ACHN (cell line): ENCODE results near the gene BOK.

ENCODE experiments used
- DNase-seq: peaks from one replicate; pipeline ENCODE4 v3.0.0-alpha.2; 2015
- in situ Hi-C: cut with HindIII; loops from 2 replicates; pipeline ENCODE4 v1.10.0; 2017; ENCODE audit warnings: low sequenced_read_pairs, low pct_ligation_motif_present, low pct_unique_long_range_greater_than_20kb

BOK gene

DNA sequence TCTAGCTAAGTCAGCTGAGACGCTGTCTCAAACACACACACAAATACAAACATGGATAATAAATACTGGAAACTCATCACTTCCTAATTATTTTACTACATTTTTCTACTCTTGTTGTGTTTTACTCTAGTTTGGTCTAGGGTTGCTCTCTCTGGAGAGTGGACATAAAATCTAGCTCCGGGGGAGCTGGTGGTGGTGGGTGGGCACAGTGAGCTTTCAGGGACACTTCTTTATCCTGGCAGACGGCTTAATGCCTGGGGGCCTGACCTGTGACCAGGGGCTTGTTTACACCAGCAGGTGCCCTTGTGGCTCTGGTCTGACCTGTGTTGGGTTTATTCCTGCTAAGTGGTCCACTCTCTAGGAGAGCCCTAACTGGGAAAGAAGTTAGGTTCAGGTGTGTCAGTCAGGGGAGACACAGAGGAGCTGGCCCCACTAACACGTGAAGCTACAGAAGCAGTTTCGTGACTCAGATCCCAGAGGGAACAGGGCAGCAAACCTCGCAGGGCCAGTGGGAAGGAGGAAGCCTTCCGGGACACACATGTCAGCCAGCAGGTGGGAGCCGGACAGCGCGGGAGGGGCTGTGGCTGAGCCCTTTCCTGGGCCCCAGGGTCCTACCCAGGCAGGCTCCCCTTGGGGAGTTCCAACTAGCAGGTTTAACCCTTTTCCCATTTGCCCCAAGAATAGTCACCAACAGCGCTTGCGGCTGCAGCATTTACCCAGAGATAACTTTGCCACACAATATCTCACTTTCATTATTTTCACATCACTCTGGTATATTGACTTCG, 22.5 kb upstream of the BOK start:
- no peak for DNase-seq
- in situ Hi-C loops: no loop called here

DNA sequence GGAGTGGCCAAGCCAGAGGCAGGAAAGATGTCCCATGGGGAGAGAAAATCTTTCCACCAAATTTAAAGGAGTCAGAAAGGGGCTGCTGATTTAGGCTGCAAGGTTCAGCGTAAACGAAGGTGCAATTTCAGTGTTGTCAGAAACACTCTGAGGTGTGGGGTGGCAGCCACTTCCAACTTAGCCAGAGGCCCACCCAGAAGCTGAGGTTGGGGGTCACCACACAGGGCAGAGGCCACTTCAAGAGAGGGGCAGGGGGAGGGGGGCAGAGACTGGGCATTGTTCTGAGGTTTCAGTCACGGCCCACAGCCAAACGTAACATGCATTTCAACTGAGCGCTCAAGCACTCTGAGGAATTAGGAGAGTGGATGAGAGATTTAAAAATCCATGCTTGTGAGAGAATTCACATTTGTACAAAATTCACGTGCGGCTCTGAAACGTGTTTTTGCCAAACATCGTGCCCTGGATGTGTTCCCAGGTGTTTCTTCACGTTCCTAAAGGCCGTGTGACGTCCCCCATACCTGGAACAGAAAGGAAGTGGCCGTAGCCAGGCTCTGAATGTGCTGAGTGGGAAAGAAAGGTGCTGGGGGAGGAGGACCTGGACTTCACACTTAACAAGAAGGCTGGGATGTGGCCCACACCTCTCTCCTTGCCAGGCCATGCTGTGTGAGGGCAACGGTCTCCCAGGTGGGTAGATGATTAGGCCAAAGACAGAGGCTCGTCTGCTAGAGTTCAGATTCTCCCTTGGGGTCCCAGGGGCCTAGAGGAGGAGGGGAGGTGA, 19.5 kb upstream of the BOK start:
- in situ Hi-C loops: no loop called here
- no peak for DNase-seq

DNA sequence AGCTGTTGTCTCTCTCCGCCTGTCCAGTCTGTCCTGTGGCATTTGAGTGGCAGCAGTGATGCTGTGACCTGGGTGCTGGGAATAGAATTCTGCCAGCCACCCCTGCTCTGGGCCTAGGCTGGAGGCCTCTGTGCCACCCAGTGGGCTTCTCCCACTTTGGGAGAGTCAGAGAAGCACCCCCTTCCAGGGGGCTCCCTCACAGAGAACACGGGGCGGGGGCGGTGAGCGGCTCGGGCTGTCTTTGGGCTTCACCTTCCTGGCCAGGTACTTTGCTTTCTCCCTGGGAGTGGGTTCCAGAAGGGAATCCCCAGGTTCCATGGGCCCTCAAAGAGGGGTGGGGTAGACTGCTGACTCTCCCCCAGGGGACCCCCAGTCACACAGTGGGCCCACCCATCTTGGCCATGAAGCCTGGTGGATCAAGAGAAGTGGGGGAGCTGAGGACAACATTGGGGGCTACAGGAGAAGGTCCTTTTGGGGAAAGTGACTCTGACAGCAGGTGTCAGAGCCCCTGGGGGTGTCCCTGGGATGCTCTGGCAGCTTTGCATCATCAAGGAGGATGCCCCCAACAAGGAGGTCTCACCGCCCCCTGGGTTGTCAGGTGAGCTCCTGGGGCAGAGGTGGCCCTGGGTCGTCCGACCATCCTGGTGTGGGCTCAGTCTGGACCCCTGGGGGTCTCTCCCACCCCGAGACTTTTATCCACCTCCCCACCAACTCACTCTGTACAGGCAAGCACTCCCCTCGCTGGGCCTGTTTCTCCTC, 18.8 kb upstream of the BOK start:
- no peak for DNase-seq
- in situ Hi-C loops: no loop called here

DNA sequence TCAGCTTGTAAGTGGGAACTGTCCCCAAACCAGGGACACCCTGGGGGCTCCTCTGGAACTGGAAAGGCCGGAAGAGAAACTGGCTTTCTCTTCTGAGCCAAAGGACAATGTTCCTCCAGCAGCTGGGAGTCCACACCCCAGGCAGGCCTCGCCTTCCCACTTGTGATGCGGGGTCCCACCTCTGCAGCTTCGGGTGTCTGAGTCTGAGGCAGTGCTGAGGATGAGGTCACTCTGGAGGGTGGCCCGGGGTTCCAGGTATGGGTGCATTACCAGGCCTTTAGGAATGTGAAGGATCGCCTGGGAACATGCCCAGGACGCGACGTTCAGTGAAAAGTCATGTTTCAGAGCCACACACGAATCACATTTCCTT, 18.2 kb upstream of the BOK start:
- peak; percentile 27 for DNase-seq
- in situ Hi-C loops: no loop called here

DNA sequence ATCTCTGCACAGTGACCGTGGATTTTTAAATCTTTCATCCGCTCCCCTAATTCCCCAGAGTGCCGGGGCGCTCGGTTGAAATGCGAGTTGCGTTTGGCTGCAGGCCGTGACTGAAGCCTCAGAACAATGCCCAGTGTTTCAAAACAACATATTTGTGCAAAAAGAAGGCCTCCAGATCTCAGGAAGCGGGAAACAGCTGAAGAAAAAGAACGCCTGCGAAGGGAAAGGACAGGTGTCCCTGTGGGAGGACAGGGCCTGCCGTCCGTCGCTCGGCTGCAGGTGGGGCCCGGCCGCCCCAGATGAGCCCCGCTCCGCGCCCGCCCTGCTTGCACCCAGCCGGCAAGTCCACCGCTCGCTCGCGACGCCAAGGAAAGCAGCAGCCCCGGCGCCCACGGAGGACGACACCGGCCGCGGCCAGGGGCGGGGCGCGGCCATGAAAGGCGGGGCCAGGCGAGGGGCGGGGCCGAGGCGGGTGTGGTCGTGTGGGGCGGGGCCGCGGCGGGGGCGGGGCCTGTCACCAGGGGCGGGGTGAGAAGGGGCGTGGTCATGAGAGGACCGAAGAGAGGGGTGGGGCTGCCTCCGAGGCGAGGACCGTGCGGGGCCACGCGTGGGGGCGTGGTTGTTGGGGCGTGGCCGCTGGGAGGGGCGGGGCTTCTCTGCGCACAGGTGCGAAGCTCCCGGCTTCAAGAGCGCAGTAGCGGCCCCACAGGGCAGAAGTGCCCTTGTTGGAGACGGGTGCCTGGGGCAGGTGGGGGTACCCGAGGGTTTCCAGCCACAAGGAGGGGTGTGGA, 17.6 kb upstream of the BOK start:
- DNase-seq: peak; percentile 42
- in situ Hi-C loops: no loop called here

DNA sequence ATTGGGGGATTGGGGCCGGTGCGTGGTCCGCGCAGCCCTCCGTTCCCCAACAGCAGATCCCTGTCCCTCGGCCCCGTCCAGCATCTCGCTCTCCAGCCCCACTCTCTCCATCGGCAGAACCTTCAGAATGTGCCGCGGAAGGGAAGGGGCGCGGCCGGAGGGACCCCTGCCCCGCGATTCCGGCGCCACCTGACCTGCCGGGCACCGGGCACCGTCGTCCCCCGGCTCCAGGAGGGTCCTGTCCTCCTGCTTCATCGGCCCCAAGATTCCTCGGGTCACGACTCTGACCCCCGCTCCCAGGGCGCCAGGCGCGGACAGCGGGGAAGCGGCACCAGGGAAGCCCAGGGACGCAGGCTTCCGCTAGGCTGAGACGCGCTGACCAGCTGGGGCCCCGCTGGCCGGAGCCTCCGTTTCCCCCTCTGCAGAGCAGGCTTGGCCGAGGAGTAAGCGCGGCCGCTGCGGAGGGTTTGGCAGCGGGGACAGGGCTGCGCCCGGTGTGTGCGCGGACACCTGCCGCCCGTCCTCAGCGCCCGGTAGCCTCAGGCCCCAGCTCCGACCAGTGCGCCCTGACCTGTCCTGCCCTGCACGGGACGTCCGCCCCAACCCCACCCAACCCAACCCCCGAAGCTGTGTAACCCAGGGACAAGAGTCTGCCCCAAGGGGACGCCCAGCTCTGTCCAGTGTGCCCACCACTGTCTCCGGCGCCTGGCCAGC, 16.8 kb upstream of the BOK start:
- in situ Hi-C loops: no loop called here
- no peak for DNase-seq

DNA sequence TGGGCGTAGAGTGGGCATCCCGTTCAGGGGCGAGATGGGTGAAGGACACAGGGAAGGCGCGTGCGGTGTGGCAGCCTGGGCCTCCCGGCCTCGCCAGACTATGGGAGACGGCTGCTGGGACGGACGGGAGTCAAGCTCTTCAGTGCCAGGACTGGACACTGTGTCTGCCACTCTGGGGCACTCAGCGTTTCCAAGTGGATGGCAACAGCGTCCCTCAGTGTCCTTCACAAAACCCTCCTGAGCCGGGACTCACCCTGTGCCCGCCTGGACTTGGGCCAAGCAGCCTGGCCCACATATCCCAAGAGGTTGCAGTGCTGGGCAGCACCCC, 16.3 kb upstream of the BOK start:
- DNase-seq: no peak
- in situ Hi-C loops: no loop called here

DNA sequence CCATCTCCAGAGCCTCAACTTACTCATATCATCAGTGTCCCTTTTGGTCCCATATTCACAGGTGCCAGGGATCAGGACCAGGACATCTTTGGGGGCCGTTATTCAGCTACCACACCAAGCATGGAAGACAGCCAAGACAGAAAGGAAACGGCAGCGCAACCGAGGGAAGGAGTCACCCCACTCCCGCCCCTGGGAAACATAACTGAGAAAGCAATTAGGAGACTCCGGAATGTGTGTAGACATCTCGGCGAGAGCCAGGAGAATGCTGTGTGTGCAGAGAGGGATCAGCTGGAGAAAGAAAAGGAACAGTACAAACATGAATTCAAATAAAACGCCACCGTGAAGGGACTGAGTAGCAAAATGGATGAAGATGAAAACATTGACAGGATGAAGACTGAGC, 13.4 kb upstream of the BOK start:
- DNase-seq: no peak
- in situ Hi-C loops: no loop called here

DNA sequence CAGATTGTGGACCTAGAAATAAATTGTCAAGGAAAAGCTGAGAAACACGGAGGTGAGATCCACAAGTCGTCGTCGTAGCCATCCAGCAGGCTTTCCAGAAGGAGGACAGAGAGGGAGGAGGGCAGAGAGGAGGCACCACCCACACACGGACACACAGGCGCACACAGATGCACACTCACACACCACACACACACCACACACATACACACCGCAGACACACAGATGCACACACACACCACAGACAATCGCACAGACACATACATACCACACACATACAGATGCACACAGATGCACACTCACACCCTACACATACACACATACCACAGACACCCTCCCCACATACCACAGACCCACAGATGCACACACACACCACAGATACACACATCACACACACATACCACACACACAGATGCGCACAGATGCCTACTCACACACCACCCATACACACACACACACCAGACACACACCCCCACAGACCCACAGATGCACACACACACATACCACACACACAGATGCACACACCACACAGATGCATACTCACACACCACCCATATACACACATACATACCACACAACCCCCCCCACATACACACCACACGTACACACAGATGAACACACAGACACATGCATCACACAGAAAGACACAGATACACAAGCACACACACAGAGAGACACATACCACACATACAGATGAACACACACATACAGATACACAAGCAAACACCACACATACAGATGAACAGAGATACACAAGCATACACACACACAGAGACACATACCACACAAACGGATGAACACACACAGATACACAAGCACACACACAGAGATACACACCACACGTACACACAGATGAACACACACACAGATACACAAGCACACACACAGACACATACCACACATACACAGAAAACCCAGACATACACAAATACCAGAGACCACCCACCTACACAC, 12.7 kb upstream of the BOK start:
- in situ Hi-C loops: no loop called here
- DNase-seq: no peak

DNA sequence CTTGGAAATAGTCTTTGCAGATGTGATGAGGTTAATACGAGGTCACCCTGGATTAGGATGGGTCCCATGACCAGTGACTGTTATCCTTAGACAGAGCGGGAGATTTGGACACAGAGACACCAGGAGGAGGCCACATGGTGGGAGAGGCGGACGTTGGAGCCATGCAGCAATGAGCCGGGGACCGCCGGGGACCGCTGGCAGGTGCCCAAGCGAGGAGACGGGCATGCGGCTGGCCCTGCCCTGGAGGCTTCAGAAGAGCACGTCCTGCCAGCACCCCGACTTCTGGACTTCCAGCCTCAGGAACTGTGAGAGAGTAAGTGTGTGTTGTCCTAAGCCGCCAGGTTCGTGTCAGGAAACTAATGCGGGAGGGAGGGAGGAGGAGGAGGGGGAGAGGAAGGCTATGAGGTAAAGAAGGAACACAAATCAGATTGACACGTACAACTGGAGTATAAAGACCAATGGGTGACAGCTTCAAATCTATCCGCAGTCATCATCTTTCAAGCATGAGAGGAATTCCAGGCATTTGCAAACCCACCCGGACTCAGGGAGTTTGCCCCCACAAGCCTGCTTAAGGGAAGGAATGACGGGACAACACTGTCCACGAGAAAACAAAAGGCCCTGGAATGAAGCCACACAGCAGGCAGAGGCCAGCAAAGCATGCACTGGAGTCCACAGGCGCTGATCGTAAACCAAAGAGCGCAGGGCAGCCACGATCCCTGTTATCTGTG, 11.6 kb upstream of the BOK start:
- in situ Hi-C loops: no loop called here
- DNase-seq: peak; percentile 90

DNA sequence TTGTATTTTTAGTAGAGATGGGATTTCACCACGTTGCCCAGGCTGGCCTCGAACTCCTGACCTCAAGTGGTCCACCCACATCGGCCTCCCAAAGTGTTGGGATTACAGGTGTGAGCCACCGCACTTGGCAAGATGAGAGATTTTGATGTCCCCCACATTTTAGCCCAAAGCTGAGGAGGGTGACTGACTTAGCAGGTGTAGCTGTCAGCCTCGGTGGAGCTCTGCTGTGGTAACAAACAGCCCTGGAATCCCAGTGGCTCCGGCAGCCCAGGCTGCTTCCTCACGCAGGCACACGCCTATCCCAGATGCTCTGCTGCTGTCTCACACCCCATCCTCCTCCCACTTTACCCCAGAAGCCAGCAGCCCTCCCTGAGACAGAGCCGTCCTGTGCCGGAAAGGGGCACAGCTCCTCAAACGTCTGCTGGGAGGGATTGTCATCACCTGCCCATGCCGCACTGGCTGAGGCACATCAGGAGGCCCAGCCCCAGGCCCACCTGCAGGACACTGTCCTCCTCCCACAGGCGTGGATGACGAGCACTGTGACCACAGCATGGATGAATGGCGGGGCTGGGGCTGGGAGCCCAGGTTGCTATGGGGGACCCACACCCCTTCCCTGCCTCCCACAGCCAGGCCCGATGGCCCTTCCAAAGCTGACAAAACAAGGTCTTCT, 10.6 kb upstream of the BOK start:
- in situ Hi-C loops: no loop called here
- no peak for DNase-seq

DNA sequence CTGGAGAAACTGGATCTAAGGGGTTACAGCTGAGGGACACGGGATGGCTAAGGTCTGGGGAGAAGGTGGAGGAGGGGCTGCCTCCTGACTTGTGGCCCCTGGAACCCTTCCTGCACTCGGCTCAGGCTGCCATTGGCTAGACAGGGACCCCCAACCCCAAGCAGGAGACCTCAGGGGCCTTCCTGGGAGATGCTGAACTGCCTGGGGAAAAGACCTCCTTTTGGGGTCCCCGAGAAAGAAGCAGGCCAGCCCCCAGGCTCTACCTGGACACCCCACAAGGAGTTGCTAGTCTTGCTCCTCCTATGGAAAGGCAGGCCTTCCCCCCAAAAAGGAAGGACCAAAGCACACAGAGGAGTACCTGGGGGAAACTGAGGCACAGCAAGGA, 10.1 kb upstream of the BOK start:
- DNase-seq: no peak
- in situ Hi-C loops: no loop called here

DNA sequence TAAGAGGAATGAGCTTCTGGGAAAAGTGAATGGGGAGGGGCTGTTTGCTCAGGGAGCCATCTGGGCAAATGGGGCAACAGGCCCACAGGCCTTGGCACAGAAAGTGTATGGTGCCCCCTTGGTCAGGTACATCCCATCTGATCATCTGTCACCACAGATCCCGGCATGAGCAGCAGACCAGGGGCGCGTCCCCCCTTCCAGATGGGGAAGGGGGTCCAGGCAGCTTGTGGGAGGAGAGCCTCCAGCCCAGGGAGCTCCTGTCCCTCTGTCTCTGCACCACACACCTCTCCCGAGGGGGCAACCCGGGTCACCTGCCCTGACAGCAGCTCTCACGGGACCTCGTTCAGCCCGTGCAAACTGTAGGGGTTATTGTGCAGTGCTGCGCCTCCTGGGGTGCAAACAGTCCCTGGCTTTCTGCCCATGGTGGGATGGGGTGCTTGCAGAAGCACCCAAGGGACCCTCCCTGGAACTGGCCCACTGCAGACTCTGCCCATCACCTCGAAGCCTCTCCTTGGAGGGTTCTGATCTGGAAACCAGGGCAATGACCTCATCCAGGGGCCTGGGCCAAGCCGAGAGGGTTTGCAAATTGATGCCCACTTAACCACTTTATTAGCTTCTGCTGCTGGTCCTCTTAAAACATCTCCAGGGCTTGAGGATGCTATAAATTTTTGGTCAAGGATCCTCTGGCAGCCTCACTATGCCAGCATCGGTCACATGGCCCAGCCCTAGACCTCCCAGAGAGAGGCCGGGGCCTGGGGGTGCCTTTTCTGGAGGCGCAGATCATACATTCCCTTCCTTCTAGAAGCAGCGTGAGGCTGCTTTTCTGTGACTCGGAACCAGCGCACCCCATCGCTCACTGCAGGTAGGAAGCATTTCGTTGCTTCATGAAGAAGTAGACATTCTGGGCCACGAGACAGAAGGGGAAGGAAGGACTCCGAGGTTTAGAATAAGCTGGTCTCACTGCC, 7.6 kb upstream of the BOK start:
- DNase-seq: no peak
- in situ Hi-C loops: no loop called here

DNA sequence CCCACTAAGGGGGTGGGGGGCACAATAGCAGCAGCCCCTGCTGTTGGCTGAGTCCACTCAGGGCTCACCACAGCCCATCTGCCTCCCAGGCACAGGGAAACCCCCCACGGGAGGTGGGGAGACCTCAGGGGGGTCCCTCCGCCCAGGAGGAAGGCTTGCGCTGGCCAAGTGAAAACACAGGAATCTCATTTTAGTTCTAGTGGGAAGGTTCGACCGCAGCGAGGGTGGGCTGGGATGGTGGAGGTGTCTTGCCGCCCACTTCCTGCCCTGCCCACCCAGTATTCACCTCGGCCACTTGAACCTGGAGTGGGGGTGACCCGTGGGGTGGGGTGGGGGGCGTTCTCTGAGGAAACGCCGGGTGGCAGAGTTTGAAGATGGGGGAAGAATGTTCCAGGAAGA, 6.9 kb upstream of the BOK start:
- no peak for DNase-seq
- in situ Hi-C loops: no loop called here

DNA sequence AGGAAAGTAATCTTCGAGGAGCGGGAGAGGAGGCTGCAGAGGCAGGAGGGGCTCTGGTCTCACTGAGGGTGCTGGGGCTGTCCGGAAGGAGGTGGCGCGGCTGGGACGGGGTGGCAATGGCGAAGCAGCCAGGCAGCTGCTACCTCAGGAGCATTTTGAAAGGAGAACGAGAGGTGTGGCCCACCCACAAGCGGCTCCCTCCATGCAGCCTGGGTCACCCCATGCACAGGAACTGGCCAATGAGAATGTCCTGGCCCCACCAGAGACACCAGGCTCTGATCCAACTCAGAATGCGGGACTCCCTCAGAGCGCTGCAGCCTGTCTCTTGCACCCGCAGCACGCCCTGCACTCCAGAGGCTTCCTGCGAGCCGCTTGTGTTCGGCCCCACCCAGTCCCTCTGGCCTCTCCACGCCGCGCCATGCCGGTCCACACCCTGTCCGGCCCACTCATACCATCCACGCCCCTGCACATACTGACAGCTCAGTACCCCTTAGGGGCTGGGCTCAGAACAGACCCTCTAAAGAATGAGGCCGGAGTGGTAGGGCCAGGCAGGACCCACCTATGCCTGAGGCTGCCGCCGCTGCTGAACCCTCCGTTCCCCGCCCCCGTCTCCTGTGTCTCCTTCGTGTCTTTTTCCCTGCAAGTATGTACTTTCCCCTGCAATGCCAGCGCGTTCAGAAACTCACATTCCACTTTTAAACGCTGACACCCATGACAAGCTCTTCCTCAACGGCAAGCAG, 6.4 kb upstream of the BOK start:
- in situ Hi-C loops: no loop called here
- no peak for DNase-seq
